Coronary artery (tissue), 2 donors: ENCODE measurements around the gene EIF3I.

Experiments used
- DNase-seq: peaks from one replicate; pipeline ENCODE4 v3.0.0-alpha.2; 2017; ENCODE audit warnings: low spot score
- H3K27ac ChIP-seq, 2 donors: fragments of 200-600 bp; sonication (generic); one replicate each; pipeline ENCODE4 v1.5.1; 2016 to 2019
- H3K4me3 ChIP-seq: fragments of 200-600 bp; sonication (generic); 2 replicates; pipeline ENCODE4 v1.5.1; 2016; ENCODE audit warnings: mild to moderate bottlenecking, moderate library complexity
- CTCF ChIP-seq: fragments of 200-600 bp; sonication (generic); IDR thresholded peaks from one replicate; pipeline ENCODE4 v1.5.1; 2019; ENCODE audit warnings: antibody characterized with exemption

Gene EIF3I

GRCh38 chr1:32220746-32221580, 1.2 kb upstream of the EIF3I start:
- peak overlapping the region in 1 of 2 donors; percentile 97 for H3K27ac ChIP-seq

GRCh38 chr1:32221581-32221979, 627 bp upstream of the EIF3I start:
- no peak for DNase-seq
- H3K4me3 ChIP-seq, result peak overlapping the region; percentile 94
- H3K27ac ChIP-seq, result peak overlapping the region; percentile 84 to 97
- TF ChIP-seq CTCF, result no peak

More at GRCh38 chr1:32220746-32221580, 1.2 kb upstream of the EIF3I start:
- peak overlapping the region; percentile 94 for H3K4me3 ChIP-seq
- no peak for DNase-seq
- no peak for TF ChIP-seq CTCF

- TF ChIP-seq CTCF, result no peak
- DNase-seq, result no peak
- H3K4me3 ChIP-seq, result peak overlapping the region; percentile 94
- H3K27ac ChIP-seq, result peak overlapping the region in 1 of 2 donors; percentile 97
Measured at GRCh38 chr1:32223683-32224082, 1.5 kb downstream of the EIF3I start.

- TF ChIP-seq CTCF, result no peak
- DNase-seq, result no peak
- peak overlapping the region in 1 of 2 donors; percentile 5 for H3K27ac ChIP-seq
- H3K4me3 ChIP-seq, result no peak overlapping the region
Measured at GRCh38 chr1:32224285-32224684, 2.1 kb downstream of the EIF3I start.

- no peak for TF ChIP-seq CTCF
- no peak overlapping the region for H3K4me3 ChIP-seq
- no peak overlapping the region for H3K27ac ChIP-seq
- DNase-seq, result no peak
Measured at GRCh38 chr1:32228771-32229170, 6.6 kb downstream of the EIF3I start.

- DNase-seq, result no peak
- H3K4me3 ChIP-seq, result no peak overlapping the region
- no peak overlapping the region for H3K27ac ChIP-seq
- no peak for TF ChIP-seq CTCF
Measured at GRCh38 chr1:32231843-32232432, 9.7 kb downstream of the EIF3I start.
